ENCODE data around the gene KRT74.

Gene KRT74

GRCh38 chr12:52614381-52615207 is 41.0 kb upstream of the KRT74 start:
- no peak for FAIRE-seq
- no peak for TF ChIP-seq POLR2A (IDR thresholded peaks at IDR 0.05; ENCODE audit: low read depth, low read length)
- TF ChIP-seq PAX5 (IDR thresholded peaks at IDR 0.05; ENCODE audit: insufficient read depth, low read length, severe bottlenecking) = no peak
- TF ChIP-seq TAF1 (IDR thresholded peaks at IDR 0.05; ENCODE audit: low read depth, low read length) = no peak
- TF ChIP-seq POU2F2 (IDR thresholded peaks at IDR 0.05; ENCODE audit: low read depth, low read length) = no peak
- TF ChIP-seq POLR2AphosphoS5 (IDR thresholded peaks at IDR 0.05; ENCODE audit: low read depth, low read length) = no peak
- TF ChIP-seq SPI1 (IDR thresholded peaks at IDR 0.05; ENCODE audit: low read depth, low read length) = no peak
- DNase-seq (ENCODE audit: insufficient read length, low spot score) = no peak

DNA sequence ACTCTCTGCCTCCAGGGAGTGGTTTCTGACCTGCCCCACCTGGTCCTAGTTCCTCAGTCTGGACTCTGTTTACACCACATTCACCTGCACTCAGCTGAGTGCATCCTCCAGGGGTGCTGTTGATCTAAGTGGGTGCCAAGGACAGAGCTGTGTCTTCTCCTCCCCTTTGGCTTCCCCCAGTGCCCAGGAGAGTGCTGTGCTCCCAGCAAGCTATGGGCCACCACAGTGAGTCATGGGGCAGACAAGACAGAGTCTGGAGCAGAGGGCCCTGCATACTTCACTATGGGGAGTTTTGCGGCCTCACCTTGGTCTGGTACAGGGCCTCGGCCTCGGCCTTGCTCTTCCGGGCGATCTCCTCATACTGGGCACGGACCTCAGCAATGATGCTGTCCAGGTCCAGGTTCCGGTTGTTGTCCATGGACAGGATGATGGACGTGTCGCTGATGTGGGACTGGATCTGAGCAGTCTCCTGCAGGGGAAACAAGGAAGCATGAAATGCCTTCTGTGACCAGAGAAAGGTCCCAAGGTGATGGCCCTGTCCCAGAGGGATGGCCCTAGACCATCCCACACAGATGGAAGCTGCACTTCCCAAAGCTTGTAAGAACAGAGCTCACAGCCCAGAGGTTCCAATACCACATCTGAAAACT is 39.9 kb upstream of the KRT74 start:
- DNase-seq (ENCODE audit: insufficient read length, low spot score) (no peak), FAIRE-seq (no peak)
- TF ChIP-seq TAF1 (IDR thresholded peaks at IDR 0.05; ENCODE audit: low read depth, low read length) (no peak), SPI1 (IDR thresholded peaks at IDR 0.05; ENCODE audit: low read depth, low read length) (no peak)

- TF ChIP-seq POU2F2 (IDR thresholded peaks at IDR 0.05; ENCODE audit: low read depth, low read length) (no peak), POLR2A (IDR thresholded peaks at IDR 0.05; ENCODE audit: low read depth, low read length) (no peak), POLR2AphosphoS5 (IDR thresholded peaks at IDR 0.05; ENCODE audit: low read depth, low read length) (no peak), TAF1 (IDR thresholded peaks at IDR 0.05; ENCODE audit: low read depth, low read length) (no peak), SPI1 (IDR thresholded peaks at IDR 0.05; ENCODE audit: low read depth, low read length) (no peak), PAX5 (IDR thresholded peaks at IDR 0.05; ENCODE audit: insufficient read depth, low read length, severe bottlenecking) (no peak)
- no peak for FAIRE-seq
- DNase-seq (ENCODE audit: insufficient read length, low spot score) = no peak
Measured at GRCh38 chr12:52612431-52613383, 39.1 kb upstream of the KRT74 start.

GRCh38 chr12:52611080-52611468 is 37.4 kb upstream of the KRT74 start:
- TF ChIP-seq TAF1 (IDR thresholded peaks at IDR 0.05; ENCODE audit: low read depth, low read length) (no peak), POLR2A (IDR thresholded peaks at IDR 0.05; ENCODE audit: low read depth, low read length) (no peak), POLR2AphosphoS5 (IDR thresholded peaks at IDR 0.05; ENCODE audit: low read depth, low read length) (no peak), SPI1 (IDR thresholded peaks at IDR 0.05; ENCODE audit: low read depth, low read length) (no peak), PAX5 (IDR thresholded peaks at IDR 0.05; ENCODE audit: insufficient read depth, low read length, severe bottlenecking) (no peak), POU2F2 (IDR thresholded peaks at IDR 0.05; ENCODE audit: low read depth, low read length) (no peak)
- FAIRE-seq = no peak
- no peak for DNase-seq (ENCODE audit: insufficient read length, low spot score)

- DNase-seq (ENCODE audit: insufficient read length, low spot score) (no peak), FAIRE-seq (no peak)
- TF ChIP-seq POLR2AphosphoS5 (IDR thresholded peaks at IDR 0.05; ENCODE audit: low read depth, low read length) = no peak
- no peak for TF ChIP-seq PAX5 (IDR thresholded peaks at IDR 0.05; ENCODE audit: insufficient read depth, low read length, severe bottlenecking)
- no peak for TF ChIP-seq POLR2A (IDR thresholded peaks at IDR 0.05; ENCODE audit: low read depth, low read length)
- TF ChIP-seq SPI1 (IDR thresholded peaks at IDR 0.05; ENCODE audit: low read depth, low read length) = no peak
- no peak for TF ChIP-seq POU2F2 (IDR thresholded peaks at IDR 0.05; ENCODE audit: low read depth, low read length)
- TF ChIP-seq TAF1 (IDR thresholded peaks at IDR 0.05; ENCODE audit: low read depth, low read length) = no peak
Measured at GRCh38 chr12:52608826-52609630, 35.4 kb upstream of the KRT74 start.

GRCh38 chr12:52608161-52608560 is 34.5 kb upstream of the KRT74 start:
- FAIRE-seq (no peak), DNase-seq (ENCODE audit: insufficient read length, low spot score) (no peak)
- no peak for TF ChIP-seq POU2F2 (IDR thresholded peaks at IDR 0.05; ENCODE audit: low read depth, low read length)
- no peak for TF ChIP-seq SPI1 (IDR thresholded peaks at IDR 0.05; ENCODE audit: low read depth, low read length)
- no peak for TF ChIP-seq POLR2A (IDR thresholded peaks at IDR 0.05; ENCODE audit: low read depth, low read length)
- no peak for TF ChIP-seq TAF1 (IDR thresholded peaks at IDR 0.05; ENCODE audit: low read depth, low read length)
- no peak for TF ChIP-seq PAX5 (IDR thresholded peaks at IDR 0.05; ENCODE audit: insufficient read depth, low read length, severe bottlenecking)
- no peak for TF ChIP-seq POLR2AphosphoS5 (IDR thresholded peaks at IDR 0.05; ENCODE audit: low read depth, low read length)

DNA sequence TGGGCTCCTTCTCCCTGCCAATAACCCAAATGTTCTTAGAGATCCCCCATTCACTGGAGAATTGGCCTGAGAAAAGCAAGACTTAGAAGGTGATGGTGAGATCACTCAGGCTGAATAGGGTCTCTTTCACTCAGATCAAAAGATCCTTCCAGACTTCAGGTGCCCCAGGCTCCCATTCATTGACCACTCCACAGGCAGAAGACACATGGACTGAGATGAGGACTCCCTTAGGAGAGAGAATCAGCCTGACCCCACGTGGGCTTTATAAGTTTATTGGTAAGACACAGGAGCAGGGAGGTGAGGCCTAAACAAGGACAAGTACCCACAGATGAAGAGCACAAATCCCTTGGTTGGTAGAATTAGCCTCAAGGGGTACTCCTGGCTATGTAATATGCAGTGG is 33.7 kb upstream of the KRT74 start:
- FAIRE-seq (no peak), DNase-seq (ENCODE audit: insufficient read length, low spot score) (no peak)
- TF ChIP-seq POLR2AphosphoS5 (IDR thresholded peaks at IDR 0.05; ENCODE audit: low read depth, low read length) (no peak), TAF1 (IDR thresholded peaks at IDR 0.05; ENCODE audit: low read depth, low read length) (no peak), PAX5 (IDR thresholded peaks at IDR 0.05; ENCODE audit: insufficient read depth, low read length, severe bottlenecking) (no peak), SPI1 (IDR thresholded peaks at IDR 0.05; ENCODE audit: low read depth, low read length) (no peak)

GRCh38 chr12:52606581-52607218 is 33.1 kb upstream of the KRT74 start:
- TF ChIP-seq POLR2AphosphoS5 (IDR thresholded peaks at IDR 0.05; ENCODE audit: low read depth, low read length) (no peak), POU2F2 (IDR thresholded peaks at IDR 0.05; ENCODE audit: low read depth, low read length) (no peak), SPI1 (IDR thresholded peaks at IDR 0.05; ENCODE audit: low read depth, low read length) (no peak), POLR2A (IDR thresholded peaks at IDR 0.05; ENCODE audit: low read depth, low read length) (no peak), TAF1 (IDR thresholded peaks at IDR 0.05; ENCODE audit: low read depth, low read length) (no peak), PAX5 (IDR thresholded peaks at IDR 0.05; ENCODE audit: insufficient read depth, low read length, severe bottlenecking) (no peak)
- DNase-seq (ENCODE audit: insufficient read length, low spot score) (no peak), FAIRE-seq (no peak)

Data from GM12891 (cell line).